Caco-2 (cell line): ENCODE results near the gene RPS6KA4. TPM values are rescaled to one million over a fixed set of nuclear protein-coding genes. Genes with fewer than 3 reads are reported as not detected.

Experiments used
- BruUV-seq: library from RNA; stranded (reverse); fragments of 400-500 nt; replicated peaks from 2 replicates; lab custom pipeline; 2021; lab: Mats Ljungman, UMichigan
- CTCF ChIA-PET: fragments of 300-600 bp; sonication (Branson Sonifier 250); formaldehyde crosslinking; loops from one replicate; lab custom pipeline; 2022; ENCODE audit warnings: antibody characterized with exemption; lab: Charles Lee
- POLR2A ChIA-PET: fragments of 300-600 bp; sonication (Branson Sonifier 250); formaldehyde crosslinking; loops from one replicate; lab custom pipeline; 2022; ENCODE audit warnings: antibody characterized with exemption; lab: Charles Lee
- DNase-seq, 2 experiments: peaks; one replicate each; pipeline versions ENCODE4 v3.0.0 to v3.0.0-alpha.2; 2020 to 2022
- H3K27me3 ChIP-seq: replicated peaks from 2 replicates; pipeline ENCODE4 v1.6.0; 2011; ENCODE audit warnings: low read length; ENCODE audit not compliant: control insufficient read depth, insufficient read depth
- H3K36me3 ChIP-seq: 2 replicates; pipeline ENCODE4 v1.5.1; 2011; ENCODE audit warnings: low read length; ENCODE audit not compliant: control insufficient read depth, insufficient read depth
- H3K4me1 ChIP-seq: fragments of 250-450 bp; sonication (Bioruptor Pico); 2 replicates; pipeline ENCODE4 v1.5.1; 2020; ENCODE audit warnings: mild to moderate bottlenecking
- H3K4me3 ChIP-seq: 2 replicates; pipeline ENCODE4 v1.5.1; 2011; ENCODE audit warnings: low read depth, mild to moderate bottlenecking, control low read depth, low read length
- H3K9me3 ChIP-seq: fragments of 250-450 bp; sonication (Bioruptor Pico); 2 replicates; pipeline ENCODE4 v1.5.1; 2020; ENCODE audit warnings: mild to moderate bottlenecking, moderate library complexity
- H3K27ac Mint-ChIP-seq: one replicate; pipeline ENCODE4 v1.8.0; 2022; ENCODE audit warnings: mixed read lengths; ENCODE audit not compliant: unreplicated experiment
- H3K27me3 Mint-ChIP-seq: one replicate; pipeline ENCODE4 v1.8.0; 2022; ENCODE audit warnings: mixed read lengths; ENCODE audit not compliant: insufficient read depth, unreplicated experiment
- H3K36me3 Mint-ChIP-seq: one replicate; pipeline ENCODE4 v1.8.0; 2022; ENCODE audit warnings: mild to moderate bottlenecking, mixed read lengths; ENCODE audit not compliant: insufficient read depth, unreplicated experiment
- H3K4me1 Mint-ChIP-seq: one replicate; pipeline ENCODE4 v1.8.0; 2022; ENCODE audit warnings: low read depth, mixed read lengths; ENCODE audit not compliant: unreplicated experiment
- H3K4me3 Mint-ChIP-seq: one replicate; pipeline ENCODE4 v1.8.0; 2022; ENCODE audit warnings: mild to moderate bottlenecking, moderate library complexity, mixed read lengths; ENCODE audit not compliant: unreplicated experiment
- H3K9me3 Mint-ChIP-seq: one replicate; pipeline ENCODE4 v1.8.0; 2022; ENCODE audit warnings: mixed read lengths; ENCODE audit not compliant: unreplicated experiment
- CTCF ChIP-seq, 2 experiments: fragments of 200-600 bp in 1 of 2; IDR thresholded peaks; 1 replicate in 1 of 2; 2 replicates in 1 of 2; pipeline versions ENCODE4 v1.5.1 to v1.8.0; 2011 to 2022; ENCODE audit warnings: antibody characterized with exemption in 1 of 2, control low read depth in 1 of 2, inconsistent platforms in 1 of 2, low read depth in 1 of 2, low read length in 1 of 2, mild to moderate bottlenecking in 1 of 2, moderate library complexity in 1 of 2; ENCODE audit not compliant: insufficient read depth in 1 of 2, severe bottlenecking in 1 of 2, unreplicated experiment in 1 of 2
- intact Hi-C: fragments of 100-400 bp; cut with micrococcal nuclease; formaldehyde crosslinking; loops from one replicate; pipeline ENCODE4 v1.10.0; 2022; ENCODE audit not compliant: unreplicated experiment
- total RNA-seq: library from RNA; stranded (reverse); gene quantifications from 2 replicates; pipeline ENCODE4 v1.2.3, GENCODE V29; 2022

The RPS6KA4 gene
- total RNA-seq, 1 experiment from 2014 or later = 95.7 TPM

GRCh38 chr11:64372021-64372420, 13.1 kb downstream of the RPS6KA4 start:
- Histone ChIP-seq H3K4me3 (no peak overlapping the region), H3K36me3 (no peaks in the 10 kb centered on the region; the same call in 1 of the 2 replicates), H3K4me1 (0 out of 2 replicates have a peak, but pooled peaks cover 3% of the 10 kb centered on the region), H3K9me3 (no peaks in the 10 kb centered on the region), H3K27me3 (no peaks in the 10 kb centered on the region)
- intact Hi-C loops = no loop called here
- Mint-ChIP-seq H3K4me3 (no peak overlapping the region), H3K36me3 (peaks cover 61% of the 10 kb centered on the region), H3K27ac (no peak overlapping the region), H3K27me3 (no peaks in the 10 kb centered on the region), H3K9me3 (no peaks in the 10 kb centered on the region), H3K4me1 (peaks cover 7% of the 10 kb centered on the region)
- no peak for TF ChIP-seq CTCF (IDR thresholded peaks at IDR 0.05; ENCODE audit: insufficient read depth in 1 of 2, low read depth in 1 of 2, low read length in 1 of 2, severe bottlenecking in 1 of 2, unreplicated experiment in 1 of 2)
- DNase-seq = no peak
- CTCF ChIA-PET = interaction anchor here (0.6 to 2.3 kb wide), 6 partner anchors 13 to 281 kb away, joined by 3 to 26 read pairs (median 4); partner anchors contain the start of genes PRDX5 and TRMT112
- no TSS peak for BruUV-seq
- POLR2A ChIA-PET = interaction anchor here (0.5 to 1.8 kb wide), 4 partner anchors 39 to 194 kb away, joined by 3 to 11 read pairs (median 4); partner anchors contain the start of genes PRDX5 and TRMT112

GRCh38 chr11:64372802-64373597, 14.0 kb downstream of the RPS6KA4 start:
- Mint-ChIP-seq H3K27me3 (no peaks in the 10 kb centered on the region), H3K9me3 (no peaks in the 10 kb centered on the region), H3K4me1 (peaks cover 7% of the 10 kb centered on the region), H3K36me3 (peaks cover 54% of the 10 kb centered on the region), H3K27ac (peak overlapping the region; percentile 88), H3K4me3 (peak overlapping the region; percentile 88)
- Histone ChIP-seq H3K4me1 (0 out of 2 replicates have a peak, but pooled peaks cover 3% of the 10 kb centered on the region), H3K36me3 (no peaks in the 10 kb centered on the region; the same call in 1 of the 2 replicates), H3K4me3 (peak overlapping the region; percentile 42), H3K27me3 (no peaks in the 10 kb centered on the region), H3K9me3 (no peaks in the 10 kb centered on the region)
- ChIA-PET POLR2A (interaction anchor here (0.9 to 1.8 kb wide), 4 partner anchors 13 to 193 kb away, joined by 3 to 11 read pairs (median 4); partner anchors contain the start of genes PRDX5 and TRMT112), CTCF (interaction anchor here (0.6 to 2.3 kb wide), 7 partner anchors 14 to 375 kb away, joined by 3 to 26 read pairs (median 3); partner anchors contain the start of genes PRDX5 and TRMT112)
- BruUV-seq = no TSS peak
- TF ChIP-seq CTCF (IDR thresholded peaks at IDR 0.05; ENCODE audit: insufficient read depth in 1 of 2, low read depth in 1 of 2, low read length in 1 of 2, severe bottlenecking in 1 of 2, unreplicated experiment in 1 of 2) = no peak
- intact Hi-C loops = loop anchor here (1.0 kb wide), 1 partner anchor 33 kb away; no protein-coding TSS in a partner anchor
- DNase-seq = peak; percentile 94 to 97

- CTCF ChIA-PET = interaction anchor here (0.6 to 2.3 kb wide), 4 partner anchors 18 to 375 kb away, joined by 3 to 26 read pairs (median 4); partner anchors contain the start of genes PRDX5 and TRMT112
These were observed 14.6 kb downstream of the RPS6KA4 start for GRCh38 chr11:64373598-64373974.

More at GRCh38 chr11:64373598-64373974, 14.6 kb downstream of the RPS6KA4 start:
- no peaks in the 10 kb centered on the region for H3K9me3 Mint-ChIP-seq
- BruUV-seq = TSS peak; percentile 59
- H3K27me3 Mint-ChIP-seq = no peaks in the 10 kb centered on the region
- Histone ChIP-seq H3K4me1 (0 out of 2 replicates have a peak, but pooled peaks cover 3% of the 10 kb centered on the region), H3K36me3 (no peaks in the 10 kb centered on the region), H3K9me3 (no peaks in the 10 kb centered on the region), H3K27me3 (no peaks in the 10 kb centered on the region), H3K4me3 (peak overlapping the region; percentile 42)
- intact Hi-C loops = loop anchor here (1.0 kb wide), 1 partner anchor 33 kb away; no protein-coding TSS in a partner anchor
- H3K4me1 Mint-ChIP-seq = peaks cover 7% of the 10 kb centered on the region
- no peak for TF ChIP-seq CTCF (IDR thresholded peaks at IDR 0.05; ENCODE audit: insufficient read depth in 1 of 2, low read depth in 1 of 2, low read length in 1 of 2, severe bottlenecking in 1 of 2, unreplicated experiment in 1 of 2)
- peaks cover 49% of the 10 kb centered on the region for H3K36me3 Mint-ChIP-seq
- H3K27ac Mint-ChIP-seq = peak overlapping the region; percentile 88
- POLR2A ChIA-PET = interaction anchor here (1.1 to 1.8 kb wide), 2 partner anchors 12 to 56 kb away, joined by 4 to 11 read pairs; partner anchors contain the start of genes PRDX5 and TRMT112
- H3K4me3 Mint-ChIP-seq = peak overlapping the region; percentile 88
- DNase-seq = no peak
